HepG2 (cell line): ENCODE results near the gene DPM2. TPM values are rescaled to one million over a fixed set of nuclear protein-coding genes. Genes with fewer than 3 reads are reported as not detected.

ENCODE experiments used
- ATAD3A ChIP-seq: sonication (generic); formaldehyde crosslinking; IDR thresholded peaks from 2 replicates; pipeline ENCODE4 v1.4.0; 2020; ENCODE audit warnings: missing genetic modification reagents
- BRD4 ChIP-seq: sonication (generic); formaldehyde crosslinking; IDR thresholded peaks from 2 replicates; pipeline ENCODE4 v1.4.0; 2020; ENCODE audit warnings: missing genetic modification reagents
- KDM5A ChIP-seq: fragments of 200-600 bp; sonication (generic); IDR thresholded peaks from 2 replicates; pipeline ENCODE4 v1.7.0; 2018; ENCODE audit warnings: antibody characterized with exemption, mild to moderate bottlenecking, low read length, borderline replicate concordance
- MBD4 ChIP-seq: IDR thresholded peaks from 2 replicates; pipeline ENCODE4 v1.6.1; 2012; ENCODE audit warnings: low read length, inconsistent platforms, borderline replicate concordance
- MED1 ChIP-seq: sonication (generic); formaldehyde crosslinking; IDR thresholded peaks from 2 replicates; pipeline ENCODE4 v1.4.0; 2020; ENCODE audit warnings: missing genetic modification reagents
- MTF1 ChIP-seq: sonication (generic); formaldehyde crosslinking; IDR thresholded peaks from 2 replicates; pipeline ENCODE4 v1.5.0; 2020; ENCODE audit warnings: missing genetic modification reagents
- PPARG ChIP-seq: conservative IDR thresholded peaks from 2 replicates; pipeline ENCODE4 v1.6.1; 2016; ENCODE audit warnings: missing biosample characterization, missing genetic modification reagents
- ZFP37 ChIP-seq: sonication (generic); formaldehyde crosslinking; IDR thresholded peaks from 2 replicates; pipeline ENCODE4 v1.4.0; 2020; ENCODE audit warnings: missing genetic modification reagents, borderline replicate concordance
- ZNF253 ChIP-seq: sonication (generic); formaldehyde crosslinking; IDR thresholded peaks from 2 replicates; pipeline ENCODE4 v1.8.0; 2022; ENCODE audit warnings: mild to moderate bottlenecking, missing genetic modification reagents, borderline replicate concordance
- ZNF329 ChIP-seq: sonication (generic); formaldehyde crosslinking; IDR thresholded peaks from 2 replicates; pipeline ENCODE4 v1.9.0; 2021; ENCODE audit warnings: low read depth, mild to moderate bottlenecking, missing genetic modification reagents
- ZNF552 ChIP-seq: sonication (generic); formaldehyde crosslinking; IDR thresholded peaks from 2 replicates; pipeline ENCODE4 v1.9.0; 2022; ENCODE audit warnings: missing genetic modification reagents, mild to moderate bottlenecking, borderline replicate concordance
- ZNF607 ChIP-seq: sonication (generic); formaldehyde crosslinking; IDR thresholded peaks from 2 replicates; pipeline ENCODE4 v1.5.1; 2020; ENCODE audit warnings: missing genetic modification reagents, mild to moderate bottlenecking, borderline replicate concordance
- ZNF709 ChIP-seq: sonication (generic); formaldehyde crosslinking; IDR thresholded peaks from 2 replicates; pipeline ENCODE4 v1.5.0; 2020; ENCODE audit warnings: mild to moderate bottlenecking, missing genetic modification reagents
- ZNF781 ChIP-seq: sonication (generic); formaldehyde crosslinking; IDR thresholded peaks from 2 replicates; pipeline ENCODE4 v1.5.1; 2020; ENCODE audit warnings: borderline replicate concordance, mild to moderate bottlenecking, missing genetic modification reagents; ENCODE audit errors: not compliant biosample characterization
- polyA plus RNA-seq, 8 experiments: library from polyadenylated mRNA; depleted of rRNA in 3 of 8; stranded (reverse) in 7 of 8; unstranded in 1 of 8; fragments of >200 nt; fragmentation: Illumina TruSeq in 4 of 8; extraction: Trizol in 4 of 8; gene quantifications; 2 replicates each; pipeline versions ENCODE4 v1.2.1 to v1.2.3, GENCODE V29; 2011 to 2016; ENCODE audit warnings: low read depth in 4 of 8, missing spikeins in 1 of 8, mixed read lengths in 1 of 8; ENCODE audit not compliant: insufficient read depth in 1 of 8
- total RNA-seq, 5 experiments: library from RNA; depleted of rRNA; stranded (reverse); fragments of >200 nt; fragmentation: Illumina TruSeq; extraction: Trizol; gene quantifications; 2 replicates each; pipeline ENCODE4 v1.2.3, GENCODE V29; 2016; ENCODE audit warnings: low read depth in 1 of 5
- TF ChIP-seq, protein P1 (sequence below), 2 experiments: sonication (generic) in 1 of 2; formaldehyde crosslinking in 1 of 2; IDR thresholded peaks; 2 replicates each; pipeline versions ENCODE4 v1.5.1 to v1.6.1; 2011 to 2020; ENCODE audit warnings: borderline replicate concordance in 1 of 2, low read depth in 1 of 2, low read length in 1 of 2, mild to moderate bottlenecking in 1 of 2, missing genetic modification reagents in 1 of 2, moderate library complexity in 1 of 2
- TF ChIP-seq, protein P2 (sequence below): sonication (generic); formaldehyde crosslinking; IDR thresholded peaks from 2 replicates; pipeline ENCODE4 v1.4.0; 2020; ENCODE audit warnings: missing genetic modification reagents, borderline replicate concordance
- TF ChIP-seq, protein P3 (sequence below): sonication (generic); formaldehyde crosslinking; IDR thresholded peaks from 2 replicates; pipeline ENCODE4 v1.4.0; 2020; ENCODE audit warnings: missing genetic modification reagents, borderline replicate concordance
- TF ChIP-seq, protein P4 (sequence below): IDR thresholded peaks from 2 replicates; pipeline ENCODE4 v1.6.1; 2016; ENCODE audit warnings: low read depth, control low read depth
- TF ChIP-seq, protein P5 (sequence below): IDR thresholded peaks from 2 replicates; pipeline ENCODE4 v1.6.1; 2012; ENCODE audit warnings: inconsistent platforms

Gene DPM2
- total and polyA plus RNA-seq, 2 of the 13 experiments (the other 11 are each of a cell fraction or from before 2014, with no cell fraction given): 24.8 to 35.3 TPM

DNA sequence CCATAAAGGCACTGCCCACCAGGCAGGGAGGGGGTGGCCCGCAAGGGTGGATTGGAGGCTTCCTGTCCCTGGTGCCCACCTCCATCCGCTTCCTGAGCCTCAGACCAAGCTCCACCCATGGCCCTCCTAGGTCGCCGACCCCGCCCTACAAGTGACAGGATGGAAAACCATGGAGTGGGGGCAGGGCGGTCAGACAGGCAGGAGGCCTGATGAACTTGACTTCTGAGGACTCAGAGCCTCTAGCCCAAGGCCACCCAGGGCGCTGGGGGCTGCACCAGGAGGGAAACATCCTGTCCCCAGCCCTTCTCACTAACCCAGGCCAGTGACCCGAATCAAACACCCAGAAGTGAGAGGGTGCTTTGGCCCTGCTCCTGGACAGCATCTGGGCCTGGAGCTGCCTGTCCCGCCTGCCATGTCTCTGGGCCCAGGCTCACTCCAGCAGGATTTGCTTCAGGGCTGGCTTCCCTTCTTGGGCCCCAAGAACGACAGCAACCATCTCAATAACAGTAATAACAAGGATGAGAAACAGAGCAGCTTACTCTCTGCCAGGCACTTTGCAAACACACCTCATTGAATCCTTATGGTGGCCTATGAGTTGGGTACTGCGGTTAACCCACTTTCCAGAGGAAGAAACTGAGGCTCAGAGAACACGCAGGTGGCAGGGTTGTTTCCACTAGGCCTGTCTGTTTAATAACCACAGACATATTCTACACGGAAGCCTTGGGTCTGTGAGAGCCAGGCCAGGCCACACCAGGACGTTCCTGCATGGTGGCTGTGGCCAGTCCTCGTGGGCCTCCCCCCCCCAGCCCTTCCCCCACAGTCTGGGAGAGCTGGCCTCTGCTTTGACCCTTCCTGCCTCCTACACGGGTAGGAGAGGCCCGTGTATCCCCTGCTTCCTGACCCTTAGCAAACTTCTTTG, 33.8 kb downstream of the DPM2 start (continued):
- TF ChIP-seq KDM5A (no peak), ZNF709 (CRISPR knock-in tag) (no peak), ZNF552 (no peak), ZNF253 (CRISPR knock-in tag) (no peak), PPARG (CRISPR knock-in tag) (peak; percentile 44; the same call in 1 of the 2 replicates), ATAD3A (CRISPR knock-in tag) (no peak), ZFP37 (peak; percentile 87; the same call in 1 of the 2 replicates), MBD4 (no peak), ZNF329 (CRISPR knock-in tag) (no peak), ZNF781 (CRISPR knock-in tag) (no peak), MTF1 (CRISPR knock-in tag) (no peak), MED1 (CRISPR knock-in tag) (peak; percentile 92), BRD4 (CRISPR knock-in tag) (0 out of 2 replicates have a peak, but pooled peaks have one; percentile 31), ZNF607 (CRISPR knock-in tag) (0 out of 2 replicates have a peak, but pooled peaks have one; percentile 27)
- TF ChIP-seq, protein P1, sequence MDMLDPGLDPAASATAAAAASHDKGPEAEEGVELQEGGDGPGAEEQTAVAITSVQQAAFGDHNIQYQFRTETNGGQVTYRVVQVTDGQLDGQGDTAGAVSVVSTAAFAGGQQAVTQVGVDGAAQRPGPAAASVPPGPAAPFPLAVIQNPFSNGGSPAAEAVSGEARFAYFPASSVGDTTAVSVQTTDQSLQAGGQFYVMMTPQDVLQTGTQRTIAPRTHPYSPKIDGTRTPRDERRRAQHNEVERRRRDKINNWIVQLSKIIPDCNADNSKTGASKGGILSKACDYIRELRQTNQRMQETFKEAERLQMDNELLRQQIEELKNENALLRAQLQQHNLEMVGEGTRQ (IDR thresholded peaks at IDR 0.05; ENCODE audit: low read depth, low read length): no peak
- TF ChIP-seq, protein P1 (CRISPR knock-in tag; IDR thresholded peaks at IDR 0.05; ENCODE audit: borderline replicate concordance): no peak
- TF ChIP-seq, protein P2, sequence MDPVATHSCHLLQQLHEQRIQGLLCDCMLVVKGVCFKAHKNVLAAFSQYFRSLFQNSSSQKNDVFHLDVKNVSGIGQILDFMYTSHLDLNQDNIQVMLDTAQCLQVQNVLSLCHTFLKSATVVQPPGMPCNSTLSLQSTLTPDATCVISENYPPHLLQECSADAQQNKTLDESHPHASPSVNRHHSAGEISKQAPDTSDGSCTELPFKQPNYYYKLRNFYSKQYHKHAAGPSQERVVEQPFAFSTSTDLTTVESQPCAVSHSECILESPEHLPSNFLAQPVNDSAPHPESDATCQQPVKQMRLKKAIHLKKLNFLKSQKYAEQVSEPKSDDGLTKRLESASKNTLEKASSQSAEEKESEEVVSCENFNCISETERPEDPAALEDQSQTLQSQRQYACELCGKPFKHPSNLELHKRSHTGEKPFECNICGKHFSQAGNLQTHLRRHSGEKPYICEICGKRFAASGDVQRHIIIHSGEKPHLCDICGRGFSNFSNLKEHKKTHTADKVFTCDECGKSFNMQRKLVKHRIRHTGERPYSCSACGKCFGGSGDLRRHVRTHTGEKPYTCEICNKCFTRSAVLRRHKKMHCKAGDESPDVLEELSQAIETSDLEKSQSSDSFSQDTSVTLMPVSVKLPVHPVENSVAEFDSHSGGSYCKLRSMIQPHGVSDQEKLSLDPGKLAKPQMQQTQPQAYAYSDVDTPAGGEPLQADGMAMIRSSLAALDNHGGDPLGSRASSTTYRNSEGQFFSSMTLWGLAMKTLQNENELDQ: no peak
- TF ChIP-seq, protein P3, sequence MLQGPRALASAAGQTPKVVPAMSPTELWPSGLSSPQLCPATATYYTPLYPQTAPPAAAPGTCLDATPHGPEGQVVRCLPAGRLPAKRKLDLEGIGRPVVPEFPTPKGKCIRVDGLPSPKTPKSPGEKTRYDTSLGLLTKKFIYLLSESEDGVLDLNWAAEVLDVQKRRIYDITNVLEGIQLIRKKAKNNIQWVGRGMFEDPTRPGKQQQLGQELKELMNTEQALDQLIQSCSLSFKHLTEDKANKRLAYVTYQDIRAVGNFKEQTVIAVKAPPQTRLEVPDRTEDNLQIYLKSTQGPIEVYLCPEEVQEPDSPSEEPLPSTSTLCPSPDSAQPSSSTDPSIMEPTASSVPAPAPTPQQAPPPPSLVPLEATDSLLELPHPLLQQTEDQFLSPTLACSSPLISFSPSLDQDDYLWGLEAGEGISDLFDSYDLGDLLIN: no peak; the same call in 1 of the 2 replicates
- TF ChIP-seq, protein P4, sequence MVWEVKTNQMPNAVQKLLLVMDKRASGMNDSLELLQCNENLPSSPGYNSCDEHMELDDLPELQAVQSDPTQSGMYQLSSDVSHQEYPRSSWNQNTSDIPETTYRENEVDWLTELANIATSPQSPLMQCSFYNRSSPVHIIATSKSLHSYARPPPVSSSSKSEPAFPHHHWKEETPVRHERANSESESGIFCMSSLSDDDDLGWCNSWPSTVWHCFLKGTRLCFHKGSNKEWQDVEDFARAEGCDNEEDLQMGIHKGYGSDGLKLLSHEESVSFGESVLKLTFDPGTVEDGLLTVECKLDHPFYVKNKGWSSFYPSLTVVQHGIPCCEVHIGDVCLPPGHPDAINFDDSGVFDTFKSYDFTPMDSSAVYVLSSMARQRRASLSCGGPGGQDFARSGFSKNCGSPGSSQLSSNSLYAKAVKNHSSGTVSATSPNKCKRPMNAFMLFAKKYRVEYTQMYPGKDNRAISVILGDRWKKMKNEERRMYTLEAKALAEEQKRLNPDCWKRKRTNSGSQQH (CRISPR knock-in tag): 0 out of 2 replicates have a peak, but pooled peaks have one; percentile 29
- TF ChIP-seq, protein P5, sequence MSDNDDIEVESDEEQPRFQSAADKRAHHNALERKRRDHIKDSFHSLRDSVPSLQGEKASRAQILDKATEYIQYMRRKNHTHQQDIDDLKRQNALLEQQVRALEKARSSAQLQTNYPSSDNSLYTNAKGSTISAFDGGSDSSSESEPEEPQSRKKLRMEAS: peak; percentile 33; the same call in 1 of the 2 replicates
